ENCODE data around the gene PTTG2.
"Not testable (repeated sequence)": the region's sequence is repeated elsewhere in the genome, so short reads cannot be mapped to it uniquely, and the experiment has no call there.

PTTG2 gene

DNA sequence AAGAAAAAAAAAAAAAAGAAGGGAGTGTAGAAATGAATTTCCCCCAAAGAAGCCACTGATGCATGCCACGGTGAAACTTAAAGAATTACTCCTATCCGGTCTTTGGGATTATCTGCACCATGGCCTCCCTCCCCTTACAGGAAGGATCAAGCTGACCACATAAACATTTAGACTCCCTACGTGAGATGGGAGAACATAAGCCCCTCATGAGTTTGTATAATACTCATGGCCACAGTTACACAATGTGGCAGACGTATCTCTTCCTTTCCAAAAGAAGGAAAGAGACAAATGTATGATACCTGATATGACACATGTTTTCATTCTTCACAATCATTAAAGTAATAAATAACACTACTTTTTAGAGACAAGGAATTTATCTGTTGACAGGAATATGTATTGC, 3.3 kb upstream of the PTTG2 start:
- DNase-seq (ENCODE audit: low read depth in 2 of 2): no peak

DNA sequence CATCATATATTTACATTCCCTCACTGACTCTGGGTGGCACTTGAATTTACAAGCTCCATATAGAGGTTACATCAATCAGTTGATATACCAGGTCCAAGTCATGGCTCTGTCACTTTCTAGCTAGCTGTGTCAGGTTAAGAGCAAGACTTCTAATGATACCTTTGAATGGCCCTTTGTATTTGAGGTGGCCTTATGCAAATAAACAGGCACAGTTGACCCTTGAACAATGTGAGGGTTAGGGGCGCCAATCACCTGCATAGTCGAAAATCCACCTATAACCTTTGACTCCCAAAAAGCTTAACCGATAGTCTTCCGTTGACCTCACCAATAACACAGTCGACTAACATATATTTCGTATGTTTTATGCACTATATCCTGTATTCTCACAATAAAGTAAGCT, 1.3 kb upstream of the PTTG2 start:
- no peak for DNase-seq (ENCODE audit: low read depth in 2 of 2)

DNA sequence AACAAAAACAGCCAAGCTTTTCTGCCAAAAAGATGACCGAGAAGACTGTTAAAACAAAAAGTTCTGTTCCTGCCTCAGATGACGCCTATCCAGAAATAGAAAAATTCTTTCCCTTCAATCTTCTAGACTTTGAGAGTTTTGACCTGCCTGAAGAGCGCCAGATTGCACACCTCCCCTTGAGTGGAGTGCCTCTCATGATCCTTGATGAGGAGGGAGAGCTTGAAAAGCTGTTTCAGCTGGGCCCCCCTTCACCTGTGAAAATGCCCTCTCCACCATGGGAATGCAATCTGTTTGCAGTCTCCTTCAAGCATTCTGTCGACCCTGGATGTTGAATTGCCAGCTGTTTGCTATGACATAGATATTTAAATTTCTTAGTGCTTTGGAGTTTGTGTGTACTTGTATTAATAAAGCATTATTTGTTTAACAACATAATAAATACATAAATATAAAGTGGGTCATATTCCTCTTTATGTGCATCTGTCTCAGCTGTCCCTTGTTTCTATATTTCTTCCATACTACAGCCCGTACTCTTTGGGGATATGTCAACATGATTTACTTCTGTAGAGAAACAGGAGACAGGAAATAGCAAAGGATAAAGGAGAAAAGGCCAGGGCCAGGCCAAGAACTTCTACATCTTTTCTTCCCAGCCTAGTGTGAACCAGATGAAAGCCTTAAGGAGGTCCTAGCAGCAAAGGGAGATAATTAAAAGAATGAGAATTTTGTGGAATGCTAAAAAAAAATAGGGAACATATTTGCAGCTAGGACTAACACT, 667 bp downstream of the PTTG2 start:
- DNase-seq (ENCODE audit: low read depth in 2 of 2): no peak

DNA sequence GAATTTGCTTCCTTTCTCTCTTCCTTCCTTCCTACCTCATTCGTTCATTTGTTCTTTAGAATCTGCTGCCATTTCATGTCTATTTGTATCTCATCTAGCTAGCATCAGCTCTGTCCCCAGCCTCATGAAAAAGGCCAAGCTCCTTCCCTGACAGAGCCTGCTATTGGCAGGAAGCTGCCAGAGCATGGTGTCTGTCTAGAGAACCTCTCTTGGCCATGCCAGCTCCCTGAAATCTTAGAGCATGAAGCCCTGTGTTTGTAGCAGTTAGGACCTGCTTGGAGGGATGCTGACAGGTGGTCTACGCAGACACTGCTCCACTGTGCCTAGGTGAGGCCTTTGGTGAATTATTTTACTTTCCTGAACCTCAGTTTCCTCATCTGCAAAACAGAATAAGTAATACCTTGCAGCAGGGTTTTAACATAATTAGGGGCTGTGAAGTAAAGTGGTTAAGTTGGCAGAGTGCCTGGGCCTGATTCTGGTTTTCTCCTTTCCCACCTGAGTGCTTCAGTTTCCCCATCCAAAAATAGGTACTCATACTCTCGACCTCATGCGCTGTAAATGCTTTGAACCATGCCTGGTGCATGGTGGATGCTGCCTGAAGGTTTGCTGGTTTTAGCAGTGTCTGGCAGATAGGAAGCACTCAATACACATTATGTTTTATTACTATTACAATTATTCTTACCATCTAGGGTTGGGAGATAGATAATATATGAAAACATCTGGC, 4.7 kb downstream of the PTTG2 start:
- no peak for DNase-seq (ENCODE audit: low read depth in 2 of 2)

DNA sequence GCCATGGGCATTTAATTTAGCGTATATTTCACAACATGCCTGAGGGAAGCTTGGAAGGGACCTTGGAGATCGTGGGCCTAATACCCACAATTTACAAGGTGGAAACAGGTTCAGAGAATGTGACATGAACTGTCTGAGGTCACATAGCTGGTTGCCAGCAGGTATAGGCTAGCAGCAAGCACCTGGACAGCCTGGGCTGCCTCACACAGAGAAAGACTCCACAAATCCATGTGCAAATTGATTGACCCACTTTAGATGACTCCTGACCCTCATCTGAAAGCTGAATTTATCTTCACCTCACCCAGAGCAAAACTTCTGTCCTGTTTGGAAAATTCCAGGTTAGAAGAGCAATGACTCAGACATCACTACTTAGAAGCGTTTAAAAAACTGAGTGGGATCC, 5.8 kb downstream of the PTTG2 start:
- no peak for DNase-seq (ENCODE audit: low read depth in 2 of 2)

DNA sequence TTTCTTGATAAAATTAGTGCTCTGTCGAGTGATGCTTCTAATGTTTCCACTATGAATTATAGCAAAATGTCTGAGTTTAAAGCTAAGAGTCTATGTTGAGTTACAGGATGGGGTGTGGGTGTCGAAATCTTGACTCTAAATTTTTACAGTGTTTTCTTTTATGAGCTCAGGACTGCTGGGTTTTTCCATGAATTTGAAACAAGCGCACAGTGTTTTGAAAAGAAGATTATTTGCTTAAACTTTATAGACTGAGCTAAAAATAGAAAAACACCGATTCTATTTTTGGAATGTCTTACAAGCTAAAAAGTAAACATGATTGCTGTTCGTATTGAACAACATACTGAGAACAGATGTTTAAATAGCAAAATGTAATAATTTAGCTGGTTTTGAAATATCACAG, 7.5 kb downstream of the PTTG2 start:
- no peak for DNase-seq (ENCODE audit: low read depth in 2 of 2)

DNA sequence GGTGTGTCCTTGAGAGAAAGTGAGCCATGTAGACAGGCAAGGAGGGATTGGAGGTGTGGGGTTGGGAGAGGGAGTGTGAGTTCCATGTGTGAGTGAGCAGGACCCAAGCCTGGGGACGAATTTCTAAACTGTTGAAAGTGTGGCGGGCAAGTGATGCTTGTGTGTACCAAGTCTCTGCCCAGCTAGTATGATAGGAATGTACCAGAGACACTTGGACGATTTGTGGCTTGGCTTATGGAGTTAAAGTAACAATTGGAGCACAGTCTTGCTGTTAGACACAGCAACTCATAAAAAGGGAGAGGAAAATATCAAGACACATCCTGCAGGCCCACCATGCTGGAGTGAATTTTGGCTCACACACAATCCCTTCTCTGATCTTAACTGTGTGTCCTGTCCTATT, 8.5 kb downstream of the PTTG2 start:
- DNase-seq (ENCODE audit: low read depth in 2 of 2): no peak

DNA sequence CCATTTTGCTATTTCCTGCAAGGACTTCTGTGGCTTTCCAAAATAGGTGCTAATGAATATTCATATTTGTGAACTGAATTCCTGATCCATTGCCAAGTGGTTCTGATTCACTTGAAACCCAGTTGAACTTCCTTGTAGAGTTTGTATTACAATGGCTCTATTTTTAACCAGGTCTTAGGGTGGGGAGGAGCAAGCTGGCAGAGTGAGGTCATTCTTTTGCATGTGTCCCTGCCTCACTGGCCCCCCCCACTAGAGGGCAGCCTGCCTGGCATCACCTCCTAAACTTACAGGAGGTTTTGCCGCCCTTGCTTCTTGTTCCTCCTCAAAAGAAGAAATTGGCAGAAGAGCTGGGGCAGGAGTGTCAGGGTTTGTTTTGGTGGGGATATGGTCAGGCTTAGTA, 10.5 kb downstream of the PTTG2 start:
- peak; percentile 31 to 41 for DNase-seq (ENCODE audit: low read depth in 2 of 2)

DNA sequence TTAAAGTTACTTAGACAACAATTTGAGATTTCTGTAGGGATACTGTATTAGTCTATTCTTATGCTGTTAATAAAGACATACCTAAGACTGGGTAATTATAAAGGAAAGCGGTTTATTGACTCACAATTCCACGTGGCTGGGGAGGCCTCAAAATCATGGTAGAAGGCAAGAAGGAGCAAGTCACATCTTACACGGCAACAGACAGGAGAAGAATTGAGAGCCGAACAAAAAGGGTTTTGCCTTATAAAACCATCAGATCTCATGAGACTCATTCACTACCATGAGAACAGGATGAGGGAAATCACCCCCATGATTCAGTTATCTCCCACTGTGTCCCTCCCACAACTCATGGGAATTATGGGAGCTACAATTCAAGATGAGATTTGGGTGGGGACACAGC, 11.0 kb downstream of the PTTG2 start:
- DNase-seq (ENCODE audit: low read depth in 2 of 2): no peak

DNA sequence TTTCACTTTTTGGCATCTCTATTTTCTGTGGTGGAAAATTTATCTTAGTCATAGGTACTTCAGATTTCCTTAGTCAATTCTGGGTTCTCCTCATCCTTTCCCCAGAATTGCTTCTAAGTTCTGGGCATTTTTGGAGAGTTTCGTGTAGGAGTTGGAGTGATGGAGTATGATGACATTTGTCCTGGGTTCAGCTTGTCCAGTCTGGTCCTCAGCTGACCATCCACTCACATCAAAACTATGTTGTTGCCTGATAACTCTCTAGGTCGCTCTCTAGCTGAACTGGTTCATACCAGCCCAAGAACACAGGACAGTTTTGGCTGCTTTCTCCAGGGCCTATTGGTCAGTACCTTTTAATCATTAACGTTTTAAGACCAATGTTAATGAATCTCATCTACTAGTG, 13.2 kb downstream of the PTTG2 start:
- DNase-seq (ENCODE audit: low read depth in 2 of 2): no peak

DNA sequence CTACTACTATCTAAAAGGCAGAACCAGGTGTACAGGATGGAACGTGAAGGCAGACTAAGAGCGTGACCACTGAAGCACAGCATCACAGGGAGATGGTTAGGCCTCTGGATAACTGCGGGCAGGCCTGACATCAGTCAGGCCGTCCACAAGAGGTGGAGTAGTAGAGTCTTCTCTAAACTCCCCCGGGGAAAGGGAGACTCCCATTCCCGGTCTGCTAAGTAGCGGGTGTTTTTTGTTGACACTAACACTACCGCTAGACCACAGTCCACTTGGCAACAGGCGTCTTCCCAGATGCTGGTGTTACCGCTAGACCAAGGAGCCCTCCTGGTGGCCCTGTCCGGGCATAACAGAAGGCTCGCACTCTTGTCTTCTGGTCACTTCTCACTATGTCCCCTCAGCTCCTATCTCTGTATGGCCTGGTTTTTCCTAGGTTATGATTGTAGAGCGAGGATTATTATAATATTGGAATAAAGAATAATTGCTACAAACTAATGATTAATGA, 15.2 kb downstream of the PTTG2 start:
- not testable (repeated sequence) for DNase-seq (ENCODE audit: low read depth in 2 of 2)

DNA sequence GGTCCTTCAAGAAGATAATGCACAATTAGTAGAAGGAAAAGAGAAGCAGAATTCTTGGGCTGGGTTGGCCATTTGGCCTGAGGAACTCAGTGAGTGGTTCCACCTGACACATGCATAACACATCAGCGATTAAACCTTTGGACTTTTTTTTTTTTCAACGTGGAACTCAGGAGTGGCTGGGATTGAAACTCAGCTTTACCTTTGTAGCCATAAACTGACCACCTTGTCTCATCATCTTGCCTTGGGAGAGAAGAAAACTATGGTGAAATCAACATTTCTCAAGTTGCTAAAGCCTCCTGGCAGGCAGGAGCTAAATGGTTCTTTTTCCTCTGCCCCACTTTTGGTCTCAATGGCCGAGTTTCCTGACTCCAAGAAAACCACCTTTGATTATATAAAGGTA, 16.3 kb downstream of the PTTG2 start:
- DNase-seq (ENCODE audit: low read depth in 2 of 2): no peak

DNA sequence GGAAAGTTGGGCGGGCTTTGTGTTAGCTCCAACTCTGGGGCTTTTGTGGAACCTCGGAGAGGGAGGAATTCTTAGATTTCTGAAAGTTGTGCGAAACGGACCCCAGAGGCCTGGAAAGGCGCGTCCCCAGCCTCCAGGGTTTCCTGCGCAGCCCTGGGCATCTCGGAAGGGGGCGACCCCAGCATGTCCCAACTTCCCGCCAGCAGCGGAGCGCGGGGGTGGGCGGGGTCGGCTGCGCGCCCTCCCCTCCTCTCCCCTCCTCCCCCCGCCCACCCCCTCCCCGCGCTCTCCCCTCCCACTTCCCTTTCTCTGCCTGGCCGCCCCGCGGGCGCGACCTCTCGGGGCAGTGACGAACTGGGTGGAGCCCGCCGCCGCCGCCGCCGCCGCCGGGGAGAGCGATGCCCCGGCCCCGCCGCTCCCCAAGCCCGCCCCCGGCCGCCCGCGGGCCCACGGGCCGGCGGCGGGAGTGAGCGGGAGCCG, 16.8 kb downstream of the PTTG2 start:
- peak; percentile 61 to 73 for DNase-seq (ENCODE audit: low read depth in 2 of 2)

DNA sequence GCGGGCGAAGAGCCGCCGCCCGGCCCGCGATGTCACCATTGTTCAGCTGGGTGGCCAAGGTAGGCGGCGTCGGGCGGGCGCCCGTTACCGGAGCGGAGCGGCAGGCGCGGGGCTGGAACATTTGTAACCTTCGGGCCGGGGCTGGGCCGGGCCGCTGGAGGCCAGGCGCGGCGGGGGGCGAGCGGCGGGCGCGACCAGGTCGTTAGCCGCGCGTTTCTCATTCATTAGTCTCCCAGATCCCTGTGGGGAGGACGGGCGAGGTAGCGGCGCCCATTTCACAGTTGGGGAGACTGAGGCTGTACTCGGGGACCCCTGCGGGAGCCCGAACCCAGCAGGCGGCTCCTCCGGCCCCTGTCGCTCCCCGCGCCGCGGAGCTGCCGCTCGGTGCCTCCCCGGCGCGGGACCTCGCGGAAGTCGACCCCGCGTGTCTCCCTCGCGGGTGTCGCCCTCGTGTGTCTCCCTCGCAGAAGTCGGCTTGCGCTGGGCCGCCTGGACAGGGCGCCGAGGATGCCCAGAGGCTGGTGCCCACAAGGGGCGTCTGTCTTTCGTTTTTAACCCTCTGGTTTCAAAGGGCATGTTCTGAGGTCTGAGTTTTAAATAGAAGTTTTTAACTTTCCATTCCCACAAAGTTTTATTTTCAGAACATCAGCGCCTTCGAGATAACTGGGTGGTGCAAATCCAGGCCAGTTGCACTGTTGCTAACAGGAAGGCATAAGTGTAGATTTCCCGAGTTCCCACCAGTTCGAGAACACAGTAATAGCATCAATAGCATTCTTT, 17.5 kb downstream of the PTTG2 start:
- peak; percentile 54 to 74 for DNase-seq (ENCODE audit: low read depth in 2 of 2)

DNA sequence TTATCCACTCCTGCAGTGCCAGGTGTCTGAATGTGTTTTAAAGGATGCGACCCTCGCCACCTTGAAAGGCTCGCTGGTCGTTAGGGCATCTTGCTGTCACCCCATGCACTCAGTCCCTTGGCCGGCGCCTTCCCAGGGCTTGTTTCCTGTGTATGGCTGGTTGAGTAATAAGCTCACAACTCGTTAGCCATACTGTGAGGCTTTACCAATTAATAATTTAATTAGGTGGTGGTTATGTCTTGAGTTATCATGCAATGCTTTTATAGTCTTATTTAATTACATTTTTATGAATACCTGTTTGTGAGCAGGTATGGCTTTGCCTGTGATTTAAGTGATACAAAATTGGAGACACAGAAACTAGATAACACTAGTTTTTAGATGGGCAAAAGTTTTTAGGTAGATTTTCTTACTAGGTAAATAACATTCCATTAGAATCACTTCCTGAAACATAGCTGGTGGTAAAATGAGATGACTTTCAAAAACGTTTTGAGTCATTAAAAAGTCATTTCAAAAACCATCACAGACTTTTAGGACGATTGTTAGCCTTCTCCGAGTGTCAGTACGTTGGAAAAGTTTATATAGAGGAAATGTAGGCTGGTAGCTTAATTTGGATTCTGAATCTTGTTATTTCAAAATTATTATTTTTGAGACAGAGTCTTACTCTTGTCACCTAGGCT, 18.2 kb downstream of the PTTG2 start:
- peak in 1 of 2 donors; percentile 5 for DNase-seq (ENCODE audit: low read depth in 2 of 2)

DNA sequence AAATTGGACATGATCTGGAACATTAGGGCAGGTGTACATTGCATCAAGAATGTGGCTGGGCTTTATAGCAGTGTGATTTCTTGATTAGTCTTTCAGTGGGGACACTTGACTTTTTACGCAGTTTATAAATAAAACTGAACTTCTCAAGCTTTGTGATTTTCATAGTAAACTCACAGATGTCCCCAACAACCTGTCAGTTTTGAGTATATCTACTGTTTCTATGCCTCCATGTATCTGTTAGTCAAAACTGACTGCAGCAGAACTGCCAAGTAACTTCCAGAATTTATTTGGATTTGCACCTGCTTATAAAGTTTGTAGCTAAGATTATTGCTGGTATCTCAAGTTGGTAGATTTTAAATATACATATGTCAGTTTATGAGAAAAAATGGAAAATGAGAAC, 20.0 kb downstream of the PTTG2 start:
- DNase-seq (ENCODE audit: low read depth in 2 of 2): no peak

DNA sequence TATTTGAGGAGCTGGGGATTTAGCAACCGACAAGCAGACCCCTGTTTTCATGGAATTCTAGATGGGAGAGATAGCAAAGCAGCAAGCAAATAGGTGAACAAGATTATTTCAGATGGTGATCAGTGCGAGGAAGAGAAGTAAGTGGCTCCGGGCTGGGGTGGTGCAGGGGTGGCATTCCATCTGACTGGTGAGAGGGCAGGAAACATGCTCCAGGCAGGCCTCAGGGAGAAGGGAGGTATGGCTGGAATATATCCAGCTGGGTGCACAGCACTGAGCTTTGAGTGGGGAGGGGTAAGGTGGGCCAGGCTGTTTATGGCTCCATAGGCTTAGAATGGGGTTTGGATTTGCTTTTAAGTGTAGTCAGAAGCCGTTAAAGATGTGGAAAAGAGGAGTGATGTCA, 21.2 kb downstream of the PTTG2 start:
- DNase-seq (ENCODE audit: low read depth in 2 of 2): no peak

DNA sequence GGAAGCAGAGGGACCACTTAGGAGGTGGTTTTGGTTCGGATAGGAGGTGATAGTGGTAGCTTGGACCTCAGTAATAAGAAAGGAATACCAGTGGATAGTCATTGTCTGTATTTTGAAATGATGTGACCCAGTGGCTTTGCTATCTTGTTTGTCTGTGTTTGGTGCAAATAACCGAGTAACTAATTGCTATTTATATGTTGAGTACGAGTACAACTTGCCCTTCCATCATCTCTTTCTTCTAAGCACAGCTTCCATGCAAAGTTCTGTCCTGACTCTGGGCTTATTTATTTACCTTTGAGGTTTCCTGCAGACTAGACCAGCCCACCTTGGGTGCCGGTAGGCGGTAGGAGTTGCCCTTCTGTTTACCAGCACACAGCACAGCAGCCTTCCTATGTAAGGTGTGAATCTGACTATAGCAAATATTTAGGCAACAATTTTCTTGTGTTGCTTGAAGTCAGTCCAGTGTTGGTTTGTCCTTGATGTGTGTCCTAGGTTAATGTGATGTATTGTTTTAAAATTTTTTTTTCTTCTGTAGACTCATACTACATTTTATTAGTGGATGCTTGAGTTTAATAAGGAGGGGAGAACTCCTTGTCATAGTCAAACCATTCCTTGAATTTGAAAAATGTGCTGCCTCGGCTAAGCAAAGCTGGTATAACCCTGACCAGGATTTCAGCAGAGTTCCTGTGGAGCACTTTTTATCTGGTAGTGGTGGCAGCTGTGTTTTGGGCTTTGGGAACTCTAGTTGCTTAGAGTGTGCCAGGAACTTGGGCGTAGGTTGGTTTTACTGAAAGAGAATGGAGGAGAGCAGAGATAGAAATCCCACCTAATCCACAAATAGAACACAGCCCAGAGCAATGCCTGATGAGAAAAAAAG, 21.9 kb downstream of the PTTG2 start:
- DNase-seq (ENCODE audit: low read depth in 2 of 2): no peak

DNA sequence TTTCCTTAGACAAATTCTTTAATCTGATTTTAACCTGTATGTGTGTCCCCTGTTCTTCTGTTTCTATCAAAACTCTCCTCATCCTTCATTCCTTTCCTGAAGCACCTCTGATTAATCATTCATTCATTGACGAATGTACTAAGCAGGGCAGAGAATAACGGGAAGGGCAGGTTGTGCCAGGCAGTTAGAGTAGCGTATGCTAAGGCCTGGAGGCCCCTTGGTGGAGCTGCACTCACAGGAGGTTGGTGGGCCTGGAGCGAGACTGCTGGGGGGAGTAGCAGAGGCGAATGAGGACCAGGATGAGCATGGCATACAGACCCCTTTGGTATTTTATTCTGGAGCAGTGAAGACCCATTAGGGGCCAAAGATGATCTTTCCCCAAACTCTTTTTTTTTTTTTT, 22.5 kb downstream of the PTTG2 start:
- no peak for DNase-seq (ENCODE audit: low read depth in 2 of 2)

DNA sequence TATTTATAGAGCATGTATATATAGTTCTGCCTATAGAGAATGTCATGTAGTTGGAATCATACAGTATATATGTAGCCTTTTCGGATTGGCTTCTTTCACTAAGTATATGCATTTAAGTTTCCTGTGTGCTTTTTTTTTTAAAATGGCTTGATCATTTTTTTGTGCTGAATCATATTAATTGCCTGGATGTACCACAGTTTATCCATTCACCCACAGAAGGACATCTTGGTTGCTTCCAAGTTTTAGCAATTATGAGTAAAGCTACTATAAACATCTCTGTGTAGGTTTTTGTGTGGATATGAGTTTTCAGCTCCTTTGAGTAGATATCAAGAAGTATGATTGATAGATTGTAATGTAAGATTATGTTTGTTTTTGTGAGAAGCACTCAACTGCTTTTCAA, 23.8 kb downstream of the PTTG2 start:
- DNase-seq (ENCODE audit: low read depth in 2 of 2): no peak
